IPS DF 4.7 (cell line): ENCODE data around the gene MYL6.
"Not testable (repeated sequence)": the region's sequence is repeated elsewhere in the genome, so short reads cannot be mapped to it uniquely, and the experiment has no call there.

Experiments used
- DNase-seq: peaks from one replicate; pipeline ENCODE4 v3.0.0-alpha.2; 2013; ENCODE audit warnings: low spot score; ENCODE audit errors: extremely low read depth

MYL6 gene

DNA sequence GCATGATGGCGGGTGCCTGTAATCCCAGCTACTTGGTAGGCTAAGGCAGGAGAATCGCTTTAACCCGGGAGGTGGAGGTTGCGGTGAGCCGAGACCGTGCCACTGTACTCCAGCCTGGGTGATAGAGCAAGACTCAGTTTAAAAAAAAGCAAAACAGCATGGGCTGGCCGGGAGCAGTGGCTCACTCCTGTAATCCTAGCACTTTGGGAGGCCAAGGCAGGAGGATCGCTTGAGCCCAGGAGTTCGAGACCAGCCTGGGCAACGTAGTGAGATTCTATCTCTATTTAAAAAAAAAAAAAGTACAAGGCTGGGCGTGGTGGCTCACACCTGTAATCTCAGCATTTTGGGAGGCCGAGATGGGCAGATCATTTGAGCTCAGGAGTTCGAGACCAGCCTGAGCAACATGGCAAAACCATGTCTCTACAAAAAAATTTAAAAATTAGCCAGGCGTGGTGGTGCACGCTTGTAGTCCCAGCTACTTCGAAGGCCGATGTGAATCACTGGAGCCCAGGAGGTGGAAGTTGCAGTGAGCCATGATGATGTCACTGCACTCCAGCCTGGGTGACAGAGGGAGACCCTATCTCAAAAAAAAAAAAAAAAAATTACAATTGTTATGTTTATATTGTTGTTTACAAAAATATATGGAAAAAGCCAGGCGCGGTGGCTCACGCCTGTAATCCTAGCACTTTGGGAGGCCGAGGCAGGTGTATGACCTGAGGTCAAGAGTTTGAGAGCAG is 1.5 kb upstream of the MYL6 start:
- DNase-seq = not testable (repeated sequence)

- no peak for DNase-seq
Measured at GRCh38 chr12:56157201-56158028, 744 bp upstream of the MYL6 start.

DNA sequence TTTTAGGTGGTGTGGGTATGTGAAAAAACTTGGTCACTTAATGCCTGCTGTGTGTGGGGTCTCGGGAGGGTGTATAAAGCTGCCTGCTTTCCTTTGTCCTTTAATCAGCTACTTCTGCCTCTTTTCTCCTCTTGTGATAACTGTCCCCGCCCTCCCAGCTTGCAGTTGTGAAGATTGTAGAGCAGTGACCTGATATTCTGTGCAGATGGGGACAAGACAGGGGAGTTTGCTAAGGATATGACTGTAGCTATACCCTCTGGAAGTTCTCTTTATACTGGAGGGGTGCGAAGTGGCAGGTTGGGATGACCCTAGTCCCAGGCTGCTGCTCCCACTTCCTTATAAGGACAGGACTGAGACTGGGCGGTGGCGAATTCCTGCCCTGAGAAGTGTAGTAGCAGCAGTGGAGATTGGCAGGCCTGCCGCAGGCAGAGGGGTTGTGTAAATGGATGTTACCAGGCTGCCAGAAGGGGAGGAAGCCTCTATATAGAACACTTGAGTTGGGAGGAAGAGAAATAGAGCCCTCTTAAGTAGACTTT is 835 bp downstream of the MYL6 start:
- no peak for DNase-seq

DNA sequence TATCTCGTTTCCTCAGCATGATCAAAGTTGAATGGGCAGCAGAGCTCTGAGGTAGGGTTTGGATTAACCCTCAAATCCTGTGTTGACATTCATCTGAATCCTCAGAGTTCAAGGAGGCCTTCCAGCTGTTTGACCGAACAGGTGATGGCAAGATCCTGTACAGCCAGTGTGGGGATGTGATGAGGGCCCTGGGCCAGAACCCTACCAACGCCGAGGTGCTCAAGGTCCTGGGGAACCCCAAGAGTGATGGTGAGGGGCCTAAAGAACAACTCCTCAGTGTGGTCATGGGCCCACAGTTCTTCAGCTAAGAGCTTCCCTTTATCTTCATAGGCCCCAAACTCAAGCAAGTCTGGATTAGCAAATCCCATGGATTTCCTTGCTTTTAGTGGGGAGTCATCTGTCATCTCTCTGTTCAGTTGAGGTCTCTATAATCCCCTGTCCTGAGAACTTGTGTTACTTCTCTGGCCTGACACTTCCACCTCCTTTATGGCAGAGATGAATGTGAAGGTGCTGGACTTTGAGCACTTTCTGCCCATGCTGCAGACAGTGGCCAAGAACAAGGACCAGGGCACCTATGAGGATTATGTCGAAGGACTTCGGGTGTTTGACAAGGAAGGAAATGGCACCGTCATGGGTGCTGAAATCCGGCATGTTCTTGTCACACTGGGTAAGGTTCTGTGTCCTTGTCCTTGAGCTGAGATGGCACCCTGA is 1.5 kb downstream of the MYL6 start:
- DNase-seq = no peak

GRCh38 chr12:56160193-56160763 is 2.1 kb downstream of the MYL6 start:
- DNase-seq = no peak

GRCh38 chr12:56160894-56161689 is 2.9 kb downstream of the MYL6 start:
- DNase-seq = no peak

GRCh38 chr12:56161690-56162351 is 3.7 kb downstream of the MYL6 start:
- no peak for DNase-seq

DNA sequence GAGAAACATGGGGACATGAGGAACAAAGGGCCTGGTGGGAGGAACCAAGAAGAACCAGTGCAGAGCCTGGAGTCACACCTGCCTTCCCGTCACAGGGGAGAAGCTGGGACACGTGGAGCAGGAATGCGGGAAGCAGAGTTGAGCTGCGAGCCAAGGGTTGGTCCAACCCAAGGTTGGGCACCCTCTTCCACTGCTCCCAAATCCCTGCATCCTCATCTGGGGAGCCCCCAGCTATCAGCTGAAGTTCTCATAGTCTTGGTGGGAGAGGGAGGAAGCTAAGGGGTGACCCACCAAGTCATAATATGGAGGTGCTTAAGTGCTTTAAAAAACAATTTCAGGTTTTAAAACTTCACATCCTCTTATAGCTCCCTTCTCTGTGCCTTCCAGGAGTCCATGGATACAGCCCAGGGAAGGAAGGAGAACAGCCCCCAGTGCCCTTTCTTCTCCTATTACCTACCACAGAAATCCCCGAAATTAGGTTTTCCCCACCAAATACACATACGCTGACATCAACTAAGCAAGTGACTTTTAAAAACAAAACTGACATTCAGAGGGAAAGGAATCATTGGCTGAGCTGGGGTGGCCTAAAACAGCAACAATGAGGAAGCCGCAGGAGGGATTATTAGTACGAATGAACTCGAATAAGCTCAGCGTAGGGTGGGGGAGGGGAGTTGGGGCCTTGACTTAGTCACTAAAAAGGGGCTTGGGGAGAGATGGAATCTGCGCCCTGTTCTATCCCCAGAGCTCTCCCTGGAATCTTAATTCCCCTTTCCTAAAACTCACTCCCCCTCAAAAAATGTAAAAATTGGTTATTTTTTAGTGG is 4.5 kb downstream of the MYL6 start:
- DNase-seq = no peak

GRCh38 chr12:56163533-56164344 is 5.6 kb downstream of the MYL6 start:
- no peak for DNase-seq

DNA sequence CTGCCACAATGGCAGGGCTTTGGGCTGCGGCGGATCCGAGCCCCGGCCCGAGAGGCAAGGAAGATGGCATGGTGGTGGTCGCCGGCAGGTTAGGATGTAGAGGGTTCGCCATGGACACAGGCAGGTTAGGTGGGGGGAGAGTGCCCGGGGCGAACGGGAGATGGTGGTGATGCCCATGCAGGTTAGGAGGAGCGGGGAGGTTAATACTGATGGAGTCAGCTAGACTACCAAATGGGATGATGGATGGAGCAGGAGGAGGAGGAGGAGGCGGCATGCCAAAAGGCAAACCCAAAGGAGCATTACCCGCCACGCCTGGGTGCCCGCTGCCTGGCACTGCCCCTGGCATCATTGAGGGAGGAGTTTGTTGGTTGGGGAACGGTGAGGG is 6.2 kb downstream of the MYL6 start:
- DNase-seq = no peak

DNA sequence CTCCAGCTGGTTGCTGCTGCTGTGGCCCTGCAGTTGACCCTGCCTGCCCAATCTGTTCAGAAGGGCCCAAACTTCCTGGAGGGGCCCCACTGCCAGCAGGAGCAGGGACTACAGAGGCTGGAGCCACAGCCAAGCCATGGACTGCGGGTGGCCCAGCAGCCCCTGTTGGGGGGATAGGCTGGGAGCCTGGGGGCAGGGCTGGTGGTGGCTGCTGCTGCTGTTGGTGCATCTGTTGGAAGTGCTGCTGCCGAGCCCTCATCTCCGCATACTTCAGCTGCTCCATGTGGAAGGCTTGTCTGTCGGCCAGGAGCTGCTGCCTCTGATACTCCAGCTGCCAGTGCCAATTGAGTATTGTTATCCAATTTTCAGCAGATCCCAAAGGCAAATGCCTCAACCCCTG is 7.2 kb downstream of the MYL6 start:
- DNase-seq = no peak

- DNase-seq = no peak
Measured at GRCh38 chr12:56169229-56169759, 11.1 kb downstream of the MYL6 start.

- no peak for DNase-seq
Measured at GRCh38 chr12:56172839-56173238, 14.7 kb downstream of the MYL6 start.

DNA sequence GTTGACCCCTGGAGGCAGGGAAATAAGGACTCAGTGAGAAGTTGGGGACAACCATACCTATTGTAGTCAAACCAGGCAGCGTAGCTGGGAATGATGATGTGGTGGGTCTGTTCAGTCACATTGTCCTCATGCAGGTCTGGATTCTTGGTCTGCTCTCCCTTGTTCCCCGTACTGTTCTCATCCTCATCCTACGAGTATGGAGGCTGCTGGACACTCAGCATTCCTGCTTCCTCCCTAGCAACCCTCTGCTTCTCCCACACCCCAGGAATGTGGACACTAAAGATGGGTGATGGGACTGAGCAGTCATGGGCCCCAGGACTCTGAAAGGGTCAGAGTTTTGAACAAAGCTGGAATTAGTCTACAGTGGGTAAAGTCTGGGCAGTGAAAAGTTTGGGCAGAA is 20.2 kb downstream of the MYL6 start:
- no peak for DNase-seq

DNA sequence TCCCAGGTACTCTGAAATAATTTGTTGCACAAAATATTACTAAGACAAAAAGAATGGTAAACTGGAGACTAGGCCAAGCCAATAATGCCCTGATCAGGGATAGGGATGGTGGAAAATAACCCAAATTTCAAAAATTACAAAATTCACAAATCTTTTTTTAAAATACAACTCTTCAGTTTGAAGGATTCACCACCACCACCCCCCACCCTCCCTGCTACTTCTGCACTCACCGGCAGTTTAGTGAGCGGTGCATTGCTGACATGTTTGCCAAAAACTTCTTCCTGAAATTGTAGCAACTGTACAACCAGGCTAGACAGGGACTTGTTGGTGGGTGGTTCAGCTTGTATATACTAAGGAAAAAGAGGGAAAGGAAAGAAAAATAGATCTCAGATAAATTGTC is 28.8 kb downstream of the MYL6 start:
- DNase-seq = no peak

GRCh38 chr12:56188131-56188777 is 30.1 kb downstream of the MYL6 start:
- no peak for DNase-seq

- DNase-seq = no peak
Measured at GRCh38 chr12:56188778-56189098, 30.6 kb downstream of the MYL6 start.
